ENCODE measurements around the gene ATP6V1B1. TPM values are rescaled to one million over a fixed set of nuclear protein-coding genes. Genes with fewer than 3 reads are reported as not detected.

ATP6V1B1 gene
- total RNA-seq, 1 experiment from 2014 or later: 4.0 TPM

DNA sequence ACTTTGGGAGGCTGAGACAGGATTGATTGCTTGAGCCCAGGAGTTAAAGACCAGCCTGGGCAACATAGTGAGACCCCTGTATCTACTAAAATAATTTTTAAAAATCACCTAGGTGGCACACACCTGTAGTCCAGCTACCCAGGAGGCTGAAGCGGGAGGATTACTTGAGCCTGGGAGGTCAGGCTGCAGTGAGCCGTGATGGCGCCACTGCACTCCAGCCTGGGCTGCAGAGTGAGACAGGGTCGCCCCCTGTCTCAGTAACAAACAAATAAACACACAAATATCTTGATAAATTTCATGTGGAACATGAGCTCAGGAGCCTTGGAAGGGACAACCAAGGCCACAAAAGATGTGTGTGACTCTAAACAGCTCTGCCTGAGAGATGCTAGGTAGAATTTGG lies 31.0 kb downstream of the ATP6V1B1 start:
- H3K4me3 Mint-ChIP-seq (ENCODE audit: unreplicated experiment): no peak overlapping the region
- no peaks in the 10 kb centered on the region for H3K4me1 Mint-ChIP-seq (ENCODE audit: low read depth, unreplicated experiment)

DNA sequence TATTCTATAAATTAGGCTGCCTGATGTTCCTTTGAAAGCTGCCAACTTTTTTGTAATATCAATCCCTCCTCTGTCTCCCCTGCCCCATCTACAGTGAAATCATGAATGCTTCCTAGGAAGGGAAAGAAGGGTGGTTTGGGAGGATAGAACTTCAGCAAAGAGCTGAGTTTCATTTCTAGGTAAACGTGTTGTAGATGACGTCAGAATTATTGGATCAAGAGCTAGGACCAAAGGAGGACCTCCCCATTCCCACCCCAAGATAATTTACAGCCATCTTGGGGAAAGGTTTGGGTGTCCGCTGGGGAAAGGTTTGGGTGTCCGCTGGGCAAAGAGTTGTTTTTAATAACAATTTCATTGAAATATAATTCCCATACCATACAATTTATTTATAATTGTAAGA lies 31.5 kb downstream of the ATP6V1B1 start:
- Histone ChIP-seq H3K36me3 (ENCODE audit: control insufficient read depth, insufficient read depth, low read length) (no peaks in the 10 kb centered on the region), H3K4me3 (ENCODE audit: low read depth, low read length) (no peak overlapping the region), H3K4me1 (no peaks in the 10 kb centered on the region), H3K9me3 (no peaks in the 10 kb centered on the region), H3K27me3 (replicated peaks; ENCODE audit: control insufficient read depth, insufficient read depth, low read length) (no peaks in the 10 kb centered on the region)
- ChIA-PET POLR2A (no interaction called here), CTCF (interaction anchor here (1.2 kb wide), 1 partner anchor 9 kb away, joined by 7 read pairs; no protein-coding TSS in a partner anchor)
- TF ChIP-seq, protein P1, sequence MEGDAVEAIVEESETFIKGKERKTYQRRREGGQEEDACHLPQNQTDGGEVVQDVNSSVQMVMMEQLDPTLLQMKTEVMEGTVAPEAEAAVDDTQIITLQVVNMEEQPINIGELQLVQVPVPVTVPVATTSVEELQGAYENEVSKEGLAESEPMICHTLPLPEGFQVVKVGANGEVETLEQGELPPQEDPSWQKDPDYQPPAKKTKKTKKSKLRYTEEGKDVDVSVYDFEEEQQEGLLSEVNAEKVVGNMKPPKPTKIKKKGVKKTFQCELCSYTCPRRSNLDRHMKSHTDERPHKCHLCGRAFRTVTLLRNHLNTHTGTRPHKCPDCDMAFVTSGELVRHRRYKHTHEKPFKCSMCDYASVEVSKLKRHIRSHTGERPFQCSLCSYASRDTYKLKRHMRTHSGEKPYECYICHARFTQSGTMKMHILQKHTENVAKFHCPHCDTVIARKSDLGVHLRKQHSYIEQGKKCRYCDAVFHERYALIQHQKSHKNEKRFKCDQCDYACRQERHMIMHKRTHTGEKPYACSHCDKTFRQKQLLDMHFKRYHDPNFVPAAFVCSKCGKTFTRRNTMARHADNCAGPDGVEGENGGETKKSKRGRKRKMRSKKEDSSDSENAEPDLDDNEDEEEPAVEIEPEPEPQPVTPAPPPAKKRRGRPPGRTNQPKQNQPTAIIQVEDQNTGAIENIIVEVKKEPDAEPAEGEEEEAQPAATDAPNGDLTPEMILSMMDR (IDR thresholded peaks at IDR 0.05; ENCODE audit: insufficient read depth in 1 of 2, low read depth in 1 of 2, low read length in 1 of 2, severe bottlenecking in 1 of 2, unreplicated experiment in 1 of 2): no peak
- BruUV-seq (replicated peaks): no TSS peak
- H3K4me1 Mint-ChIP-seq (ENCODE audit: low read depth, unreplicated experiment): no peaks in the 10 kb centered on the region
- H3K27me3 Mint-ChIP-seq (ENCODE audit: insufficient read depth, unreplicated experiment): peaks cover 4% of the 10 kb centered on the region
- intact Hi-C loops (cut with micrococcal nuclease; ENCODE audit: unreplicated experiment): no loop called here
- no peaks in the 10 kb centered on the region for H3K36me3 Mint-ChIP-seq (ENCODE audit: insufficient read depth, unreplicated experiment)
- no peaks in the 10 kb centered on the region for H3K9me3 Mint-ChIP-seq (ENCODE audit: unreplicated experiment)
- no peak overlapping the region for H3K27ac Mint-ChIP-seq (ENCODE audit: unreplicated experiment)
- DNase-seq: no peak
- H3K4me3 Mint-ChIP-seq (ENCODE audit: unreplicated experiment): no peak overlapping the region

More for the DNA sequence above, 31.0 kb downstream of the ATP6V1B1 start:
- intact Hi-C loops (cut with micrococcal nuclease; ENCODE audit: unreplicated experiment): no loop called here
- DNase-seq: no peak
- Mint-ChIP-seq H3K27ac (ENCODE audit: unreplicated experiment) (no peak overlapping the region), H3K27me3 (ENCODE audit: insufficient read depth, unreplicated experiment) (peaks cover 2% of the 10 kb centered on the region), H3K9me3 (ENCODE audit: unreplicated experiment) (no peaks in the 10 kb centered on the region), H3K36me3 (ENCODE audit: insufficient read depth, unreplicated experiment) (no peaks in the 10 kb centered on the region)
- Histone ChIP-seq H3K36me3 (ENCODE audit: control insufficient read depth, insufficient read depth, low read length) (no peaks in the 10 kb centered on the region), H3K27me3 (replicated peaks; ENCODE audit: control insufficient read depth, insufficient read depth, low read length) (no peaks in the 10 kb centered on the region), H3K4me3 (ENCODE audit: low read depth, low read length) (no peak overlapping the region), H3K4me1 (no peaks in the 10 kb centered on the region), H3K9me3 (no peaks in the 10 kb centered on the region)
- TF ChIP-seq, protein P1 (IDR thresholded peaks at IDR 0.05; ENCODE audit: insufficient read depth in 1 of 2, low read depth in 1 of 2, low read length in 1 of 2, severe bottlenecking in 1 of 2, unreplicated experiment in 1 of 2): no peak
- no TSS peak for BruUV-seq (replicated peaks)
- POLR2A ChIA-PET: interaction anchor here (0.6 kb wide), 1 partner anchor 11 kb away, joined by 3 read pairs; no protein-coding TSS in a partner anchor
- CTCF ChIA-PET: interaction anchor here (0.8 to 1.2 kb wide), 2 partner anchors 10 to 18 kb away, joined by 3 to 7 read pairs; no protein-coding TSS in a partner anchor

DNA sequence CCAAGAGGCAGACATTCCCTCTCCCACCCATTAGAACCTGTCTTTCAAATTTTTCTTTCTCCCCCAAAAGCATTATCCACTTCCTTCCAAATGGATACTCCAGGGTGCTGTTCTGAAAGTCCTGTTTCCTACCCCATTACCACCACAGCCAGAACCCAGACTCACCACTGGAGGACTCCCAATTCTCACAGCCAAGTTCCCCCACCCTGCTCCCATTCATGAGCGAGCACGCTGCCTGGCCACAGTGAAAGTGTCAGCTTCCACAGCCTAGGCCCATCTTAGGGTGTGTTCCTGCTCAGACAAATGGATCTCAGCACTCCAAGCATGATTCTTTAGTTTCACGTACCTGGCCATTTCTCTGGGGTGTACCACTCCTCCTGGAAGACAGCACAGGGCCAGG lies 38.9 kb downstream of the ATP6V1B1 start:
- peaks cover 5% of the 10 kb centered on the region for H3K27me3 Mint-ChIP-seq (ENCODE audit: insufficient read depth, unreplicated experiment)
- H3K27ac Mint-ChIP-seq (ENCODE audit: unreplicated experiment): no peak overlapping the region
- peaks cover 7% of the 10 kb centered on the region for H3K4me1 Mint-ChIP-seq (ENCODE audit: low read depth, unreplicated experiment)
- no peaks in the 10 kb centered on the region for H3K9me3 ChIP-seq
- H3K4me3 ChIP-seq (ENCODE audit: low read depth, low read length): no peak overlapping the region
- no peaks in the 10 kb centered on the region for H3K9me3 Mint-ChIP-seq (ENCODE audit: unreplicated experiment)
- H3K4me3 Mint-ChIP-seq (ENCODE audit: unreplicated experiment): no peak overlapping the region
- no peak for DNase-seq
- TF ChIP-seq, protein P1 (IDR thresholded peaks at IDR 0.05; ENCODE audit: insufficient read depth in 1 of 2, low read depth in 1 of 2, low read length in 1 of 2, severe bottlenecking in 1 of 2, unreplicated experiment in 1 of 2): no peak
- H3K36me3 Mint-ChIP-seq (ENCODE audit: insufficient read depth, unreplicated experiment): no peaks in the 10 kb centered on the region
- no TSS peak for BruUV-seq (replicated peaks)
- no peaks in the 10 kb centered on the region for H3K27me3 ChIP-seq (replicated peaks; ENCODE audit: control insufficient read depth, insufficient read depth, low read length)
- ChIA-PET POLR2A (no interaction called here), CTCF (no interaction called here)
- intact Hi-C loops (cut with micrococcal nuclease; ENCODE audit: unreplicated experiment): no loop called here
- peaks cover 10% of the 10 kb centered on the region; the same call in 1 of the 2 replicates for H3K4me1 ChIP-seq
- no peaks in the 10 kb centered on the region for H3K36me3 ChIP-seq (ENCODE audit: control insufficient read depth, insufficient read depth, low read length)

All from Caco-2 (cell line).